Measurements from ENCODE around the gene NSDHL. TPM values are rescaled to one million over a fixed set of nuclear protein-coding genes. Genes with fewer than 3 reads are reported as not detected.
A peak's percentile ranks its signal among the peaks of the same experiment; 100 is the strongest.

The NSDHL gene
- total RNA-seq, 1 donor from 2014 or later, result 15.2 TPM

DNA sequence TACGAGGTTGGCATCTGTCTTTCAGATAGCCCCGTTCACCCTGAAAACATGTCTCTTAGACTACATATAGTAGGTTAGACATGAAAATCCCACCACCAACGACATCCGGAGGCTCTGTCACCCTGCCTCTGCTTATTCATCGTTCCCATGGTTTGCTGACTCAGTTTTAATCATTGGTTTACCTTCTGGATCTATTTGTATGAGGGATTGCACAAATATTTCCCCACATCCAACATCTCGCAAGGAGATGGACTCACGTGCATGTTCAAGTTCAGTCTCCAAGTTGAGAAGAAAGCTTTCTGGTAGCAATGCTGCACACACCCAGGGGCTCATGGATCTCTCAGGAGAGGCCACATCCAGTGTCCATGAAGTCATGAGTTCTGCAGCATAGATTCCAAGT is 11.1 kb upstream of the NSDHL start:
- Histone ChIP-seq H3K27ac (no peak overlapping the region), H3K4me1 (no peaks in the 10 kb centered on the region), H3K27me3 (no peaks in the 10 kb centered on the region), H3K36me3 (no peaks in the 10 kb centered on the region), H3K4me3 (no peak overlapping the region), H3K9me3 (no peaks in the 10 kb centered on the region)
- peak in 1 of 2 donors; percentile 58 for DNase-seq (ENCODE audit: extremely low spot score in 2 of 2)
- intact Hi-C loops (cut with DNase I), result no loop called here
- TF ChIP-seq POLR2A (IDR thresholded peaks at IDR 0.05), result no peak
- no peak for TF ChIP-seq POLR2AphosphoS5 (IDR thresholded peaks at IDR 0.05; ENCODE audit: insufficient read depth in 1 of 2, low read depth in 1 of 2)
- TF ChIP-seq CTCF (IDR thresholded peaks at IDR 0.05), result no peak

DNA sequence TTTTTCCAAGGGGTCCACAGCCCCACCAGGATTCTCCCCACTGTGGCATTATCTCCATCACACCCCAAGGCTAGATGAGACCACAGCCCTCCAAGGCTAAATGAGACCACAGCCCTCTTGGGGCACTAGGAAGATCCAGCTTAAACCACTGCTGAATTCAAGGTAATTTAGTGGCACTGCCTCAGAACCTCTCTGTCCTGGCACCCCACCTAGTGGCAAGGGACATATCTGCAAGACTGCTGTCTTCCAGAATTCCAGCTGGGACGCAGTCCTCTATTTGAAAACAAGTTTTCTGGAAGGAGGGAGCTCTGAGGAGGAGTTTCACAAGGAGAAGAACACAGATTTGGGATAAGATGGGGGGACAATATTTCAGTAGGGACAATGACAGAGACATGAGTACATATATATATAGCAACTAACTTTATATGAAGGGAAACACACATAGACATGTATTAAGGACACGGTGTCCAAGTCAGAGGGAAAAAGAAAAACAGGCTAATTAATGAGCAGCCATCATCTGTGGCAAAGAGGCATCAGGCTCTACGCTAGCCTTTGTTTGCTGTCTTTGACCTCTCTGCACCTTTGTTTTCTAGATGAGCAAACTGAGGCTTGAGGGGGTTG is 9.6 kb upstream of the NSDHL start:
- TF ChIP-seq POLR2AphosphoS5 (IDR thresholded peaks at IDR 0.05; ENCODE audit: insufficient read depth in 1 of 2, low read depth in 1 of 2) (no peak), POLR2A (IDR thresholded peaks at IDR 0.05) (no peak), CTCF (IDR thresholded peaks at IDR 0.05) (peak in 1 of 3 experiments; percentile 19)
- intact Hi-C loops (cut with DNase I), result no loop called here
- H3K27ac ChIP-seq, result no peak overlapping the region
- DNase-seq (ENCODE audit: extremely low spot score in 2 of 2), result peak in 1 of 2 donors; percentile 91
- no peaks in the 10 kb centered on the region for H3K27me3 ChIP-seq
- no peaks in the 10 kb centered on the region for H3K9me3 ChIP-seq
- no peaks in the 10 kb centered on the region for H3K4me1 ChIP-seq
- no peaks in the 10 kb centered on the region for H3K36me3 ChIP-seq
- H3K4me3 ChIP-seq, result no peak overlapping the region

DNA sequence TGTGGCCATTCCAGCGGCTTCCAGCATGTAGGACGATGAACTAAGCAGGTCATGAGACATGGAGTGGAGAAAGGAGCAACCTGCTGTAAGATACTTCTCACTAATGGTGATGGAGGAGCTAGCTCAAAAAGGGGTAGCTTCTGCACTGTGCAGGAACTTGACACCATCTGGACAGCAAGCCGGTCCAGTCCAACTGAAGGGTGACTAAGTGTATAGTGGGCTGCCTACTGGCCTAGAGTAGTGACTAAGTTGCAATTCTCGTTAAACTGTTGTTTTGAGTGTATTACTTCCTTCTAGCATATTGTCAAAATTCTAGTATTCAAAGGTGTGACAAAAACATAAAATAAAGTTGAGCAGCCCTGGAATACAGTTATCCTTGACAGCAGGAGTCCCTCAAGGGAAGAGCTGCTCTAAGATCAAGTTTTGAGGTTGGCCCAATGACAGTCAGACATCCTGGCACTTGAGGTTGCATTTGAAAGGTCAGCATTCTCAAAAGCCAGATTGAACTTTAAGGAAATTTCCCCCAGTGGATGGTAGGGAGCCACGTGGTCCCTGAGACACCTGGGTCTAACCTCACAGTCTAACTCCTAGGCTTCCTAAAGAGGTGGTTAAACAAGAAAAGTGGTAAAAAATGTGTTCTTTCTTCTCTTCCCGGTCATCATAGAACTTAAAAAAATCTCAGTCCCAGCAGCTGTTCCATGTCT is 8.3 kb upstream of the NSDHL start:
- H3K27ac ChIP-seq, result no peak overlapping the region
- no peak overlapping the region for H3K4me3 ChIP-seq
- no peaks in the 10 kb centered on the region for H3K4me1 ChIP-seq
- DNase-seq (ENCODE audit: extremely low spot score in 2 of 2), result peak in 1 of 2 donors; percentile 22
- H3K36me3 ChIP-seq, result no peaks in the 10 kb centered on the region
- H3K9me3 ChIP-seq, result no peaks in the 10 kb centered on the region
- TF ChIP-seq POLR2AphosphoS5 (IDR thresholded peaks at IDR 0.05; ENCODE audit: insufficient read depth in 1 of 2, low read depth in 1 of 2), result no peak
- TF ChIP-seq CTCF (IDR thresholded peaks at IDR 0.05), result no peak
- TF ChIP-seq POLR2A (IDR thresholded peaks at IDR 0.05), result no peak
- no peaks in the 10 kb centered on the region for H3K27me3 ChIP-seq
- intact Hi-C loops (cut with DNase I), result no loop called here

DNA sequence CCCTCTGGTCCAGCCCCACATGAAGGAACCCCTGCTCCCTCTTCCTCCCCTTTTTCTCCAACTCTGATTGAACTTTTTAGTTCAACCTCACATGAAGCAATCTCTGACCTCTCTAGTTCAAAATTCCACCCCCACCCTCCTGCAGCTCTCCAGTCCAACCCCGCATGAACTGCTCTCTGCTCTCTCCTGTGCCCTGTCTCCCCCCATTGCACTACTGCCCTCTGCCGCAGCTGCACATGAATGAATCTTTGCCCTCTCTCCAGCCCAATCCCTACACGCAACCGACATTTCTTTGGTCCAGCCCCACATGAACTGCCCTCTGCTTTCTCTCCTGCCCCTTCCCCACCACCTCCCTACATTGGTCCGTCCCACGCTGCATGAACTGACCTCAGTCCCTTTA is 7.2 kb upstream of the NSDHL start:
- Histone ChIP-seq H3K27me3 (no peaks in the 10 kb centered on the region), H3K9me3 (no peaks in the 10 kb centered on the region), H3K36me3 (no peaks in the 10 kb centered on the region), H3K4me1 (no peaks in the 10 kb centered on the region), H3K4me3 (no peak overlapping the region), H3K27ac (no peak overlapping the region)
- TF ChIP-seq POLR2AphosphoS5 (IDR thresholded peaks at IDR 0.05; ENCODE audit: insufficient read depth in 1 of 2, low read depth in 1 of 2) (no peak), CTCF (IDR thresholded peaks at IDR 0.05) (no peak), POLR2A (IDR thresholded peaks at IDR 0.05) (no peak)
- intact Hi-C loops (cut with DNase I), result no loop called here
- DNase-seq (ENCODE audit: extremely low spot score in 2 of 2), result no peak

GRCh38 chrX:152824841-152825374 is 6.0 kb upstream of the NSDHL start:
- Histone ChIP-seq H3K36me3 (no peaks in the 10 kb centered on the region), H3K27ac (no peak overlapping the region), H3K4me1 (no peaks in the 10 kb centered on the region), H3K4me3 (no peak overlapping the region), H3K9me3 (no peaks in the 10 kb centered on the region), H3K27me3 (no peaks in the 10 kb centered on the region)
- TF ChIP-seq POLR2A (IDR thresholded peaks at IDR 0.05) (no peak), CTCF (IDR thresholded peaks at IDR 0.05) (no peak), POLR2AphosphoS5 (IDR thresholded peaks at IDR 0.05; ENCODE audit: insufficient read depth in 1 of 2, low read depth in 1 of 2) (no peak)
- peak in 1 of 2 donors; percentile 93 for DNase-seq (ENCODE audit: extremely low spot score in 2 of 2)
- intact Hi-C loops (cut with DNase I), result no loop called here

All from vagina (tissue), 2 donors.